ENCODE measurements around the gene ATAD3C. TPM values are rescaled to one million over a fixed set of nuclear protein-coding genes. Genes with fewer than 3 reads are reported as not detected.
"Not testable (repeated sequence)": the region's sequence is repeated elsewhere in the genome, so short reads cannot be mapped to it uniquely, and the experiment has no call there.

The ATAD3C gene
- total RNA-seq, 1 donor from 2014 or later, result 2.8 TPM

GRCh38 chr1:1477206-1477605 lies 27.7 kb downstream of the ATAD3C start:
- peaks cover 20% of the 10 kb centered on the region for H3K4me1 ChIP-seq
- no peak overlapping the region for H3K4me3 ChIP-seq
- no peaks in the 10 kb centered on the region for H3K9me3 ChIP-seq (replicated peaks)
- peaks cover 42% of the 10 kb centered on the region for H3K36me3 ChIP-seq
- no peak for DNase-seq
- intact Hi-C loops (cut with micrococcal nuclease), result no loop called here
- TF ChIP-seq CTCF (IDR thresholded peaks at IDR 0.05; ENCODE audit: borderline replicate concordance), result no peak
- no peak overlapping the region for H3K27ac ChIP-seq (replicated peaks)
- H3K27me3 ChIP-seq (ENCODE audit: low read depth), result no peaks in the 10 kb centered on the region

GRCh38 chr1:1479547-1480487 lies 30.3 kb downstream of the ATAD3C start:
- intact Hi-C loops (cut with micrococcal nuclease), result no loop called here
- DNase-seq, result no peak
- TF ChIP-seq CTCF (IDR thresholded peaks at IDR 0.05; ENCODE audit: borderline replicate concordance), result no peak
- Histone ChIP-seq H3K27me3 (ENCODE audit: low read depth) (no peaks in the 10 kb centered on the region), H3K4me1 (no peaks in the 10 kb centered on the region), H3K36me3 (peaks cover 66% of the 10 kb centered on the region), H3K9me3 (replicated peaks) (no peaks in the 10 kb centered on the region), H3K27ac (replicated peaks) (no peak overlapping the region), H3K4me3 (no peak overlapping the region)

GRCh38 chr1:1480488-1480867 lies 31.0 kb downstream of the ATAD3C start:
- DNase-seq; H3K4me3 ChIP-seq; H3K27ac ChIP-seq (replicated peaks); H3K4me1 ChIP-seq; H3K9me3 ChIP-seq (replicated peaks); H3K27me3 ChIP-seq (ENCODE audit: low read depth); intact Hi-C loops (cut with micrococcal nuclease): not testable (repeated sequence)
- H3K36me3 ChIP-seq, result peaks cover 72% of the 10 kb centered on the region

GRCh38 chr1:1481811-1482210 lies 32.3 kb downstream of the ATAD3C start:
- H3K27me3 ChIP-seq (ENCODE audit: low read depth); H3K9me3 ChIP-seq (replicated peaks); DNase-seq; H3K4me1 ChIP-seq; intact Hi-C loops (cut with micrococcal nuclease); H3K4me3 ChIP-seq; H3K27ac ChIP-seq (replicated peaks): not testable (repeated sequence)
- peaks cover 77% of the 10 kb centered on the region for H3K36me3 ChIP-seq

- Histone ChIP-seq H3K36me3 (peaks cover 79% of the 10 kb centered on the region), H3K4me3 (no peak overlapping the region), H3K27me3 (ENCODE audit: low read depth) (no peaks in the 10 kb centered on the region), H3K4me1 (no peaks in the 10 kb centered on the region), H3K27ac (replicated peaks) (no peak overlapping the region), H3K9me3 (replicated peaks) (no peaks in the 10 kb centered on the region)
- intact Hi-C loops (cut with micrococcal nuclease), result no loop called here
- no peak for DNase-seq
- no peak for TF ChIP-seq CTCF (IDR thresholded peaks at IDR 0.05; ENCODE audit: borderline replicate concordance)
Observed at GRCh38 chr1:1482856-1483255, 33.4 kb downstream of the ATAD3C start.

GRCh38 chr1:1483714-1484113 lies 34.2 kb downstream of the ATAD3C start:
- Histone ChIP-seq H3K36me3 (peaks cover 81% of the 10 kb centered on the region), H3K27ac (replicated peaks) (no peak overlapping the region), H3K27me3 (ENCODE audit: low read depth) (no peaks in the 10 kb centered on the region), H3K9me3 (replicated peaks) (no peaks in the 10 kb centered on the region), H3K4me1 (no peaks in the 10 kb centered on the region), H3K4me3 (no peak overlapping the region)
- no peak for DNase-seq
- intact Hi-C loops (cut with micrococcal nuclease), result no loop called here
- TF ChIP-seq CTCF (IDR thresholded peaks at IDR 0.05; ENCODE audit: borderline replicate concordance), result no peak

- DNase-seq; H3K4me1 ChIP-seq; H3K27me3 ChIP-seq (ENCODE audit: low read depth); H3K4me3 ChIP-seq; intact Hi-C loops (cut with micrococcal nuclease); H3K9me3 ChIP-seq (replicated peaks); H3K27ac ChIP-seq (replicated peaks): not testable (repeated sequence)
- peaks cover 83% of the 10 kb centered on the region for H3K36me3 ChIP-seq
Observed at GRCh38 chr1:1484976-1485750, 35.7 kb downstream of the ATAD3C start.

- DNase-seq; H3K9me3 ChIP-seq (replicated peaks); intact Hi-C loops (cut with micrococcal nuclease); H3K4me1 ChIP-seq; H3K4me3 ChIP-seq; H3K27me3 ChIP-seq (ENCODE audit: low read depth); H3K27ac ChIP-seq (replicated peaks): not testable (repeated sequence)
- peaks cover 85% of the 10 kb centered on the region for H3K36me3 ChIP-seq
Observed at GRCh38 chr1:1485755-1486317, 36.3 kb downstream of the ATAD3C start.
